SHP77 (cell line): ENCODE data around the gene CELSR1.
"Not testable (repeated sequence)": the region's sequence is repeated elsewhere in the genome, so short reads cannot be mapped to it uniquely, and the experiment has no call there.

Source experiments
- DNase-seq, 2 experiments: peaks; one replicate each; lab custom pipeline; 2025; lab: John Stamatoyannopoulos, UW

CELSR1 gene

GRCh38 chr22:46320166-46320710 is 217.2 kb downstream of the CELSR1 start:
- DNase-seq, result no peak

- DNase-seq, result no peak
These were observed 218.1 kb downstream of the CELSR1 start for GRCh38 chr22:46319319-46319718.

- DNase-seq, result no peak
These were observed 218.8 kb downstream of the CELSR1 start for GRCh38 chr22:46318576-46318975.

GRCh38 chr22:46317646-46318045 is 219.8 kb downstream of the CELSR1 start:
- no peak for DNase-seq

- DNase-seq, result no peak
These were observed 221.4 kb downstream of the CELSR1 start for GRCh38 chr22:46315976-46316375.

GRCh38 chr22:46312848-46313247 is 224.6 kb downstream of the CELSR1 start:
- DNase-seq, result not testable (repeated sequence)

GRCh38 chr22:46312056-46312455 is 225.4 kb downstream of the CELSR1 start:
- DNase-seq, result no peak
